ENCODE measurements around the gene TP63.

GRCh38 chr3:189684317-189684716, 53.1 kb downstream of the TP63 start:
- no peak for TF ChIP-seq CTCF (IDR thresholded peaks at IDR 0.05)
- TF ChIP-seq POLR2A (IDR thresholded peaks at IDR 0.05): no peak

Data from uterus (tissue), 2 donors.